ENCODE data around the gene SLC37A3.

DNA sequence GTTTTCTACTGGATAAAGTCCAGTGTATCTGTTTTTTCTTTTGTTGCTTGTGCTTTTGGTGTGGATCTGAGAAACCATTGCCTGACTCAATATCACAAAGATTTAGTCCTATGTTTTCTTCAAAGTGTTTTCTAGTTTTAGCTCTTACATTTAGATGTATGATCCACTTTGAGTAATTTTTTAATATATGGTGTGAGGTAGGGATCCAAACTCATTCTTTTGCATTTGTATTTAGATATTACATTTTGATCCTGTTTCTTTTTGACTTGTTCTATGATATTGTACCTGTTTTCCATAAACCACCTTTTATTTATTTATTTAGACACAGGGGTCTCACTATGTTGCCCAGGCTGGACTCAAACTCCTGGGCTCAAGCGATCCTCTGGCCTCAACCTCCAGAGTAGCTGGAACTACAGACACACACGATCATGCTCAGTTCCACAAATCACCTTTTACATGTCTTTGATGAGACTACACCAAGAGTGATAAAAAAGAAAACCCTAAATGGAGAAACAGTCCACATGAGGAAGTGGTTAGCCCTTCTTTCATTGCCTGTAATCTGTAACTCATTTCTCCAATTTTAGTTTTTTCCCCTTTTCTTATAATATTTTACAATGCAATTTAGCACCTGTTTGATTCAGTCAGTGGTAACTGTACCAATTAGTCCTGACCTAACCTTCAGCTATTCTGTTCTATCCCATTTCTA, 86.0 kb downstream of the SLC37A3 start:
- TF ChIP-seq POLR2A (IDR thresholded peaks at IDR 0.05) = no peak
- TF ChIP-seq, protein P1, sequence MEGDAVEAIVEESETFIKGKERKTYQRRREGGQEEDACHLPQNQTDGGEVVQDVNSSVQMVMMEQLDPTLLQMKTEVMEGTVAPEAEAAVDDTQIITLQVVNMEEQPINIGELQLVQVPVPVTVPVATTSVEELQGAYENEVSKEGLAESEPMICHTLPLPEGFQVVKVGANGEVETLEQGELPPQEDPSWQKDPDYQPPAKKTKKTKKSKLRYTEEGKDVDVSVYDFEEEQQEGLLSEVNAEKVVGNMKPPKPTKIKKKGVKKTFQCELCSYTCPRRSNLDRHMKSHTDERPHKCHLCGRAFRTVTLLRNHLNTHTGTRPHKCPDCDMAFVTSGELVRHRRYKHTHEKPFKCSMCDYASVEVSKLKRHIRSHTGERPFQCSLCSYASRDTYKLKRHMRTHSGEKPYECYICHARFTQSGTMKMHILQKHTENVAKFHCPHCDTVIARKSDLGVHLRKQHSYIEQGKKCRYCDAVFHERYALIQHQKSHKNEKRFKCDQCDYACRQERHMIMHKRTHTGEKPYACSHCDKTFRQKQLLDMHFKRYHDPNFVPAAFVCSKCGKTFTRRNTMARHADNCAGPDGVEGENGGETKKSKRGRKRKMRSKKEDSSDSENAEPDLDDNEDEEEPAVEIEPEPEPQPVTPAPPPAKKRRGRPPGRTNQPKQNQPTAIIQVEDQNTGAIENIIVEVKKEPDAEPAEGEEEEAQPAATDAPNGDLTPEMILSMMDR (IDR thresholded peaks at IDR 0.05) = no peak
